Skin epidermis (tissue), 12 donors: Measurements from ENCODE around the gene PDIK1L.

Experiments
- H3K27ac ChIP-seq, 21 experiments: fragments of 200-600 bp; sonication (generic) in 11 of 21; one replicate each; pipeline ENCODE4 v1.5.0; 2020; ENCODE audit warnings: mild to moderate bottlenecking in 3 of 21, inconsistent platforms in 2 of 21, moderate library complexity in 2 of 21
- H3K4me3 ChIP-seq, 7 experiments: fragments of 200-600 bp; sonication (generic) in 2 of 7; one replicate each; pipeline ENCODE4 v1.5.0; 2020; ENCODE audit warnings: inconsistent platforms in 2 of 7, mild to moderate bottlenecking in 2 of 7, moderate library complexity in 1 of 7

The PDIK1L gene

DNA sequence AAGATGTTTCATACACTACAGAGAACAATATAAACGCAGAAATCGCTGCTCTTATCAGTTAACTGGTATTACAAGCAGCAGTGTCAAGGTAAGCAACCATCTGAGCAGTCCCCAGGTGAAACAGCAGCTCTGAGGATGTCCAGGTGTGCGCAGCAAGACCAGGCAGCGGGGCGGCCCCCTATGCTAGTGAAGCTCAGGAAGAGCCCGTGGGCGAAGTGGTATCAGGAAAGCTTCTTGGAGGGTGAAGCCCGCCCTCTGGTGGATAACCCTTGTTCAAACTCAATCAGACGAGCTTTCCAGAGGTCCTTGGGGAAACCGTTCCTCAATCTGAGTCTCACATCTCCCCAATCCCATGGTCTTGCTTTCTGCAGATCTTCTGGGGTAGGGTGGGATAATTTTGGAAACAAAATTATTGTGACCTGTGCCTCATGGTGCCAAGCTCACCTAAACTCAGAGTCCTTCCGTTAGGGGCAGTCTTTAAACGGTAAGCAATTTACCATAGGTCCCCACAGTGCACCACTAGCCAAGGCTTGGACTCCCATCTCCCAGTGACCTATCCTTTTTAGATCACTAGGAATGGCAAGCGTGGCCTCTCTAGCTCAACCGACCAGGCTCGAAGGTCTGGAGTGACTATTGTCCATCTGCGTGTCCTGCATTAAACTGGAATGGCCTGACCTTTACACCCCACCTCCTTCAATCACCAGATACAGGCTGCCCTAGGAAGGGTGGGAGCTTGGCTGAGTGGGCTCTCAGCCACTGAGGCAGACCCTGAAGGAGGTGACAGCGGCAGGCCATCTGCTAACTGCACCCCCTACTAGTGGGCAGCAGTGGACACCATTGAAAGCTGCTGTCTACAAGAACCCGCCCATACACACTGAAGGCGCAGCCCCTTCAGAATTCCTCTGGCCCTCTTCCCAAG lies 33.7 kb downstream of the PDIK1L start:
- no peak overlapping the region for H3K4me3 ChIP-seq

DNA sequence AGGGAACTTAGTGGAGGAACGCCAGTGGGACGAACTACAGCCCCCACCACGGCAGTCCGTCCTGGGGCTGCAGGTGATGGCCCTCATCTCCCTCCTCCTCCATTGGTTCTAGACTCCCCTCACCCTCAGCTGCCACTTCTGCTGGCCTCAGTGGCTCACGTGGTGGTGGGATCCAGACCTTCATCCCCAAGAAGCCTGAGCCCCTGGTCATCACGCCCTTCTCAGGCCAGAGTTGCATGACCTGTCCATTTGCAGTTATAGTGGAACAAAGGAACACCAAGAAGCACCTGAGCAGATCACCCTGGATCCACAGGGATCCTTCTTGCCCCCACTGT lies 34.3 kb downstream of the PDIK1L start:
- H3K27ac ChIP-seq = no peak overlapping the region
- no peak overlapping the region for H3K4me3 ChIP-seq

More for the DNA sequence above, 33.7 kb downstream of the PDIK1L start:
- H3K27ac ChIP-seq = no peak overlapping the region

DNA sequence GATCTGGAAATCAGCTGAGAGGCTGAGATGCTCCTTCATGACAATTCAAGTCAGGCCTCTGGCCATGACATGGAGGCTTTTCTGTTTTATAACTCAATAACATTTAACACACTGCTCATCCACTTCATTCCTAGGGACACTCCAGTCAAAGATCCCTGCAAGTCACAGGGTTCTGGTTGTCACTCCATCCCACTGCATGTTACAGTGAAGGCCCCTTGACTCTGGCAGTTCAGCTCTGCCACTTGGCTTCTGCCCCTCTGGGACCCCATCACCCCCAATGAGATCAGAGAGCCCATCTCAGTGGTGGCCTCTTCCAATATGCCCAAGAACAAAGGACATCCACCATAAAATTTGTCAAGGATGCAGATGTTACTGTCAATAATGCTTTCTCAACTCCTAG lies 37.3 kb downstream of the PDIK1L start:
- no peak overlapping the region for H3K27ac ChIP-seq
- H3K4me3 ChIP-seq = no peak overlapping the region

DNA sequence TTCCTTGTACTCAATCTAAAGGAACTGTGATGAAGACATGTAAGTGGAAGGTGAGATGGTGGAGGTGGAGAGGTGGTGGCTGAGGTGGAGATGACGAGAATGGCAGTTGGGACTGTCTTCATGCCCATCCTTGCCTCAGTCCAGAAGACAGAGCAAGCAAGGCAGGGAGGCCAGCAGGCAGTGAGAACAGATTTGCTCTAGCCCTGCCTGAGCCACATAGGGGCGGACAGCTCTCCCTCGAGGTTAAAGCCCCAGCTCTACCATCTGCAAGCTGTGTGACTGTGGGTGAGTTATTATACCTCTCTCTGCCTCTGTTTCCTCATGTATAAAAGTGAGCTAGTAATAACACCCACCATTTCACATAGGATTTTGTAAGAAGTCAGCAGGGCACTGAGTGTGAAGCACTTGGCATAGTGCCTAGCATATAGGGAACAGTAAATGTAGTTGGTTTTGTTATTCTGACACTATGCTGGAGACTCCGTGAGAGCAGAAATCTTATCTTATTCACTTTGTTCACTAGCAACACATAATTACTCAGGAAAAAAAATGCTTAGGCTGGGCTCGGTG lies 42.4 kb downstream of the PDIK1L start:
- Histone ChIP-seq H3K4me3 (no peak overlapping the region), H3K27ac (no peak overlapping the region)

DNA sequence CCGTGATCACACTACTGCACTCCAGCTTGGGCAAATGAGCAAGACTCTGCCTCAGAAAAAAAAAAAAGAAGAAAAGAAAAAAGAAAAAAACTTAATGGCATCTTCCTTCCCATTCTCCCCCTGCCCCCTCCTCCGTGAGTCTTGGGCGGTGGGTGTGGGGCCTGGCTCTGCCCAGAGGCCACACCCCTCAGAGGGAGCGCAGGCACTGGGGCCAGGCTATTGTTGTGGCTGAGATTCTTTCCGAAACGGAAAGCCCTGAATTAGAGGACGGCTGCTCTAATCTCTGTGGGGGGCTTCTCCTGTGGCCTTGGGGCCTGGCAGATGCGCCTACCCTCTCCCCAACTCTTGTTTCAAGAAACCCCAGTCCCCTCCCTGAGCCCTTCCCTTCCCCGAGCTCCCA lies 43.1 kb downstream of the PDIK1L start:
- Histone ChIP-seq H3K4me3 (no peak overlapping the region), H3K27ac (peak overlapping the region in 7 of 21 experiments; percentile 6 to 67 (median 34))

DNA sequence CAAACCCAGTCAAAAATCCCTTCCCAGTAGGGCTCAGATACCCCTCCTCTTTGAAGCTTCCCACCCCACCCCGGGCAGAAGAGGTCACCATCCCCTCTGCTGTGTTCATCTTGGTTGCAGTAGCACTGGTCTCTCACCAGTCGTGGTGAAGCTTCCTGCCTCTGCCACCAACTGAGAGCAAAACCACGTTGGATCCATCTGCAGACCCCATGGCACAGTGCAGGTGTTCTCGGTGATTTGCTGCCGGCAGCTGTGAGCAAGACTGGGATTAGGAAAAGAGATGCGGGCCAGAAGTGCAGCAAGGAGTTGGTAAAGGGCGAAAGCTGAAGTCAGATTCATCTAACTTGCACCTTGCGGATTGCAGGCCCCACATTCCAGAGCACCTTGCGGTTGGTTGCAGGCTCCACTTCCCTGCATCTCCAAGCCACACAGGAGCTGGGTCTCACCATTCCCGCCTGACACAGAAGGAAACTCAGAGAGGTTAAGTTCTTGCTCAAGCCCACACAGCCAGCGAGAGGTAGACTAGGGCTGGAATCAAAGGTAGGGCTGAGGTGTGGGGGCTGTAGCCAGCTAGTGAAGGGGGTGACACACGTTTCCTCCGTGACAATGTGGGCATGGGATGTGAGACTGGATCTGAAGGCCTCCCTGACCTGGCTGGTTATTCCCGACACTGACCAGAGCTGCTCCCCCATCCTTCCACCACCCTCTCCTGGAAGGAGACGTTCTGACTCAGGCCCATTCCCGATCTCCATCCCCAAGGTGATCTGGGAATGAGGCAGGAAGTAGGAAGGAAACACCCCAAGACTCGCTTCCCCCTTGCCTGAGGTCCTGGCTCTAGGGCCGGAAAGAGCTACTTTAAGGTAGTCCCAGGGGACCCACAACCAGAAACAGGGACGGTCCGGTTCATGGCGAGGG lies 44.0 kb downstream of the PDIK1L start:
- peak overlapping the region in 2 of 7 experiments; percentile 1 to 15 for H3K4me3 ChIP-seq
- H3K27ac ChIP-seq = peak overlapping the region in 12 of 21 experiments; percentile 6 to 67 (median 48)

DNA sequence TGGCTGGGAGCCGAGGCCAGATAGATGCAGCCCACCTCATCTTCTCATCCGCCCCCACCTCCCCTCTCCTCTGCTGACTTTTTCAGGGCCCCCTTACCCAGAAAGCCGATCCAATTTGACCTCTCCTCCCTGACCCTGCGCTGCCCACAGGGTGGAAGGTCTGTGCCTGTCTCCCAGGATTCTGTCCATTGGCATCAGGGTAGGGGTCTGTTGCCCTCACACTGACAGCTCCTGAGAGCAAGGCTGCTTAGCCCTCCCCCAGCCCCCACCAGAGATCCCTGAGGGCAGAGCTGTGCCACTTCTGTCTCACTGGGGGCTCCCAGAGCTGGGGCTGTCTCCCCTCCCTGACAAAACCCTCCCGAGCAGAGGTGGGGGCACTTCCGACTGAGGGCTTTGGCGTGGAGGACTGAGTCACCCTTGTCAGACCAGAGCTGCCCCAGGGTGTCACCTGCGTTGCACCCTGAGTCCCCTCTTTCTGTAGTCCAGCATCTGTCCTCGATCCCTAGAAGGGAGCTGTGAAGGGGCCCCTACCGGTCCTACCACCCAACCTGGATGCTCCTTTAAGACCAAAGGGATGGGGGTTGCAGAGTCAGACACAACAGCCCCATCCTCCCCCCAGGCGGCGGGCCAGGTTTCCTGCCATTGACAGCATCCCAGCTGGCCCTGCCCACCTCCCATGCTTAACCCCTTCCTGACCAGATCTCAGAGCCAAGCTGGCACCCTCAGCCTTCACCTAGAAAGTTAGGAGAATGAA lies 44.8 kb downstream of the PDIK1L start:
- Histone ChIP-seq H3K4me3 (peak overlapping the region in 2 of 7 experiments; percentile 1 to 15), H3K27ac (peak overlapping the region in 11 of 21 experiments; percentile 12 to 70 (median 51))

DNA sequence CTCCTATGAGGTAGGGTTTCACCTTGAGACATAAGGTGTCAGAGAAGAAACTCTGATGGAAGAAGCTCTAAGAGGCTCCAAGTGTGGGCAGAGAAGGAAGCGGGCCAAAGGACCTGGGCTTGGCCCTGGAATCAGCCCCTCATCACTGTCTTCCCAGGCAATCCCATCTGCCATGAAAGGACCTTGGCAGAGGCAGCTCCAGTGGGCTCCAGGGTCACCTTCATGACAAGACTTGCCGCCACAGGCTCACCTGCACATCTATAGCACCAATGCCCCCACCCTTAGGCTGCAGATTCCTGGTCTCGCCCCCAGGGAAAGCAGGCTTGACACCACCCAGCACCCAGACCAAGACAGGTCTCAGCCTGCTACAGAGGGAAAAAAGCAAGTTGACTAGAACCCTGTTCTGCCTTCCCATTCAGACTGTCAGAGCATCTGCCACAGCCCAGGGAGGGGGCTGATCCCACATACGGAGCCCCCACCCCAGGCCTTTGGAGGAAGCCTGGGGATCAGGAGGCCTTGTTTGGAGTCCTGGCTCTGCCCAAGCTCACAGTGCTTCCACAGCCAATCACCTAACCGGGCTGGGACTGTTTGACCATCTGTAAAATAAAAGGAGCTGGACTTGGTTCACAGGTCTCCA lies 46.8 kb downstream of the PDIK1L start:
- H3K27ac ChIP-seq = peak overlapping the region in 8 of 21 experiments; percentile 3 to 69 (median 46)
- no peak overlapping the region for H3K4me3 ChIP-seq

DNA sequence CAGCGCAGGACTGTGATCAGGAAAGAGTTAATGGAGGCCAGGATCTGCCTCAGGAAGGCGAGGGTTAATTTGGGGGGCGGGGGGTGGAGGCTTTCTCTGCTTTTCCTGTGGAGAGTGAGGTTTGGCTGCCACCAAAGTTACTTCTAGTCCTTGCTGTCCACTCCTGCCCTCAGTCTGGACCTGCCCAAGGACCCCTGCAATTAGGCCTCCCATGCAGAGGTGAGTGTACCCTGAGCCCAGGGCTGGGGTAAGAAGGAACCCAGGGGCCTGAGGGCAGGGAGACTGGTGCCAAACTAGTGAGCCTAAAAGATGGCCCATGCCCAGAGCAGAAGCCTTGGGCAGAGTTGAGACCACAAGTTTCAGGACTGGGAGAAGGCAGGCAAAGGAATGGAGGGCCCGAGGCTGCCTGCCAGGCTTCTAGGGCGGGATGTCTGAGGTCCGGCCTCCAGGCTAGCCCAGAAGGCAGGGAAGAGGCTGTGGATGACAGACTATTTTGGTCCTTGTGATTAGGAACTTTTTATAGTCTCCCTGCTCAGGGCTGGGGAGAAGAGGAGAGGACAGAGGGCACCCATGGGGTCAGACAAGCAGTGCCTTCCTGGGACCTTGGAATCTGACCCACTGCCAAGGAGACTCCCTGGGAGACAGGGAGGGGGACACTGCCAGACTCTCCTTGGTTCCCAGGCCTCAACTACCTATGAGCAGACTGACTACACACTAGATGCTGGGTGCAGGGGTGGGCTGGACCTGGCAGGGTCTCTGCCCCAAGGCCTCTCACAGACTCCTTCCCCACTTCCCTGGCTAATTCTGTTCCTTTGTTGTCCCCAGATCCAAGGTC lies 47.5 kb downstream of the PDIK1L start, which contains the start of gene FAM110D:
Gene FAM110D (plus strand): TSS at position 172 of the 835 bp plus-strand sequence. CDS start 2,213 bp downstream, outside the sequence.
- Histone ChIP-seq H3K27ac (peak within 1 kb of the TSS in 14 of 21 experiments; percentile 3 to 69 (median 47)), H3K4me3 (peak within 1 kb of the TSS in 6 of 7 experiments; percentile 3 to 47 (median 18))

DNA sequence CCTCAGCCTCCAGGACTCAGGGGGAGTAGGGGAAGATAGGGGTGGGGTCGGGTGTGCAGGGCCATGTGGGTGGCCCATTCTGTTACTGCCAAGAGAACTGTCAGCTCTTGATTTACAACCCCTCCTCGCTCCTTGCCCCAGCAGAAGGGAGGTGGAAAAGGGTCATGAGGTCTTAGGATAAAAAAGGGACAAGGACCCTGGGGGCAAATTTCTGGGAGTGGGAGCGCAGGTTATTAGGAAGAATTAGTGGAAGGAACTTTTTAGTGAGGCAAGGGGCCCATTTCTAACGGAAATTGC lies 48.1 kb downstream of the PDIK1L start:
- peak overlapping the region in 9 of 21 experiments; percentile 14 to 69 (median 45) for H3K27ac ChIP-seq
- H3K4me3 ChIP-seq = peak overlapping the region in 6 of 7 experiments; percentile 3 to 47 (median 18)

DNA sequence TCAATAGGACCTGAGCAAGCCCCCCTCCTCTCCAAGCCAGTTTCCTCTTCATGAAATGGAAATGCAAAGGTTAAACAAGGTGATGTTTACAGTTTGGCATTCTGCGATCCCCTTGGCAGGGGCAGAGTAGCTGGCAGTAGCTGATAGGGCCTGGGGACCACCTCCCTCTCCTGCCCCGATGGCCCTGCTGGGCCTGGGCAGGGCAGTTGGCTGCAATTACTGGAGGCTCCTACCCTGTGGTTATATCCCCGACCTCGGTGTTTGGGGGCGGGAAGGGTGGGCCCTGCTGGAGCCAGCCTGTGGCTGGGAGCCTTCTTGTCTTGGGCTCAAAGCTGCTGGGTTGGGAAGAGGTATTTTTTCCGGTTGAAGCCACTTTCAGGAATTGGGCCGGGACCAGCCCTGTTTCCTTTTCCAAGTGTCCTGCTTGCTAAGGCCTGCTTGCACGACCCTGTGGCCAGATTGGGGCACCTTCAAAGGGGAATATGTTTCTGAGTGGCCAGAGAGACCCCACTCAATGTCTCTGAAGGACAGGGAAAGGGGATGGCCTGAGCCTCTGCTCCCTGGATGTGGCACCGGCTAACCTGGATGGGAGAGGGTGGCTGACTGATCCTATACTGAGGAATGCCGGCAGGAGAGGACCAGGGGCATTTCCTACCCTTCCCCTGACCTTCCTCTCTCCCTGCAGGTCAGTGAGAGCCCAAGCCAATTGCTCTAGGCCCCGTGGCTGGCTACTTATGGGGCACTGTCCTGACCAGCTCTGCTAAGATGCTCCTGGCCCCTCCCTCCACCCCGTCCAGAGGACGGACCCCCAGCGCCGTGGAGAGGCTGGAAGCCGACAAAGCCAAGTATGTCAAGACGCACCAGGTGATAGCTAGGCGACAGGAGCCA lies 49.1 kb downstream of the PDIK1L start:
- Histone ChIP-seq H3K4me3 (peak overlapping the region; percentile 17 to 47 (median 30)), H3K27ac (peak overlapping the region in 11 of 21 experiments; percentile 1 to 69 (median 34))

DNA sequence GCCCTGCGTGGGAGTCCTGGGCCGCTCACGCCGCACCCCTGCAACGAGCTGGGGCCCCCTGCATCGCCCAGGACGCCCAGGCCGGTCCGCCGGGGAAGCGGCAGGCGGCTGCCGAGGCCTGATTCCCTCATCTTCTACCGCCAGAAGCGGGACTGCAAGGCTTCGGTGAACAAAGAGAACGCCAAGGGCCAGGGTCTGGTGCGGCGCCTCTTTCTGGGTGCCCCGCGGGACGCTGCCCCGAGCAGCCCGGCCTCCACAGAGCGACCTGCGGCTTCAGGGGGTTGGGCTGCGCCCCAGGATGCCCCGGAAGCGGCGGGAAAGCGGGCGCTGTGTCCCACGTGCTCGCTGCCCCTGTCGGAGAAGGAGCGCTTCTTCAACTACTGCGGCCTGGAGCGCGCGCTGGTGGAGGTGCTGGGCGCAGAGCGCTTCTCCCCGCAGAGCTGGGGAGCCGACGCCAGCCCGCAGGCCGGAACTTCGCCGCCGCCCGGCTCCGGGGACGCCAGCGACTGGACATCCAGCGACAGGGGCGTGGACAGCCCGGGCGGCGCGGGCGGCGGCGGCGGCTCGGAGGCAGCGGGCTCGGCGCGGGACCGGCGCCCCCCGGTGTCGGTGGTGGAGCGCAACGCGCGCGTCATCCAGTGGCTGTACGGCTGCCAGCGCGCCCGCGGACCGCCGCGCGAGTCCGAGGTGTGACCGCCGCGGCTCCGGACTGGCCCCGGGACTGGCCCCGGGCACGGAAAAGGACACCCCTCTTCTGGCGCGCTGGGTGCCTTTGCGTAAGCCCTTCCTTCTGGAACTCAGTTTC lies 50.0 kb downstream of the PDIK1L start:
- Histone ChIP-seq H3K4me3 (peak overlapping the region; percentile 17 to 47 (median 30)), H3K27ac (peak overlapping the region in 9 of 21 experiments; percentile 1 to 51 (median 30))

DNA sequence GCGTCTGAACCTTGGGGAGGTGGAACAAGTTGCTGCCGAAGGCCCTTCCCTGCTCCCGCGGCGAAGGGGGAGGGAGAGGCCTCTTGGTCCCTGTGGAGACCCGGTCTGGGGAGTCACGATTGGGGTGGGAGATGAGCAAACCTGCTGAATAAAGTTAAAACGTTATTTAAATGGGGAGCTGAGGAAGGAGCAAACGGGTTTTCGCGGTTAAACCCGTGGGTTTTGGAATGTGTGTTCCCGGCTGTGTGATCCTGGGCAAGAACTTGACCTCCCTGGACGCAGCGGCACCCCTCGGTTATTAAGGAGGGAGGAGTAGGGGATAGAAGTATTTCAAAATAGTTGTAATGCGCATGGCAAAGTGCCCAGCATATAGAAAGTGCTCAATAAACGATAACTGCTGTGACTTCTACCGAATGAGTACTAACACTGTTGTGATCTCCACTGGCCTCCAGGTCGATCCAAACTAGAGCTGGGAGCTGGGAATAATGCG lies 50.6 kb downstream of the PDIK1L start:
- H3K27ac ChIP-seq = no peak overlapping the region
- peak overlapping the region; percentile 17 to 47 (median 30) for H3K4me3 ChIP-seq

DNA sequence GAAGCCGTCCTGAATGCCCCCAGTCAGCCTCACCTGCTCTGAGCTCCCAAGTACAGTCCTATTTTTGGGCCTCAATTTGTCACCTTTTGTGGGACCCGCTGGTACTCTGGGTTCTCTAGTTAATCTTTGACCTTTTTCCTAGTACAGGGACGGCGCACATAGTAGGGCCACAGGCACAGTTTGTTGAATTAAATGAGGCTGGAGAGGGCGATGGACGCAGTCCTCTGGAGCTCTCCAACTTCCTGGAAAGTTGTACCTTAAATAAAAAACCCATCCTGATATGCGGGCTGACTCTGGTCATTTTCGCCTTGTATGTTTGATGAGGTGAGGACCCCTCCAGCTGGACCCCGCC lies 52.0 kb downstream of the PDIK1L start:
- Histone ChIP-seq H3K4me3 (peak overlapping the region in 3 of 7 experiments; percentile 1 to 44 (median 33)), H3K27ac (no peak overlapping the region)

DNA sequence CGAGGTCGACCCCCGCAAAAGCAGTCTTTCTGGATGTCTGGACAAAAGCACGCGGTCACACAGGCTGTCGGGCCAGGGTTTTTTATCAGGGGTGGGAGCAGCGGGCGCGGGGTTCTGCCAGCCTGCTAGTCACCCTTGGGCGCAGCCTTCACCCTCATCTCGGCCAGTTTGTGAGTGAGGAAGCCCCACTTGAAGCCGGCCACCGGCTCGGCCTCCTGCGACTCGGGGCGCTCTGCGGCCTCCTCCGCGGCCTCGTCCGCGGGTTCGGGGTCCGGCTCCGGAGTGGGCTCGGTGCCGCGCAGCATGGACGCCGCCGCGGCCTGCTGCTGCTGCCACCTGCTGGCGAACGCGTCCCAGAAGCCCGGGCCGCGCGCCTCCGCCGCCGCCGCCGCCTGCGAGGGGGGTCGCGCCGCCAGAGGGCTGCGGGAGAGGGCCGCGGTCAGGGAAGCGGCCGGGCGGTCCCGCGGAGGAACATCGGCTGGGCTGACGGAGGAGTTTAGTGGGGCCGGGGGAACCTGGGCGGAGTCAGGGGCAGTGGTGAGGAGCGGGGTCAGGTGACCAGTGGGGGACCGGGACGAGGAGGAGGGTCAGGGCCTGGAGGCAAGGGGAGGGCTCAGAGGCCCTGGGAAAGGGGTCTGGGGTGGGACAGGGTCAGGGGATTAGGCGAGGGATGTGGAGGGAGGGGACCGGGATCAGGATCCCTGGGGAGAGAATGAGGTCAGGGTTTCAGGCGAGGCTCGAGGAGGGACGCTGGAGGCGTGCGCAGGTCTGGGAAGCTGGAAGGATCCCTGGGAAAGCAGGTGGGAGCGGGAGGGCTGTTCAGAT lies 52.6 kb downstream of the PDIK1L start:
- peak overlapping the region; percentile 1 to 44 (median 24) for H3K4me3 ChIP-seq
- H3K27ac ChIP-seq = peak overlapping the region in 4 of 21 experiments; percentile 17 to 51 (median 30)
